NT2/D1 (cell line): ENCODE results near the gene TMCO4.

Experiments used
- SUZ12 ChIP-seq: IDR thresholded peaks from 2 replicates; pipeline ENCODE4 v1.6.1; 2011; ENCODE audit not compliant: insufficient read length, insufficient read depth; ENCODE audit errors: extremely low read depth
- YY1 ChIP-seq: IDR thresholded peaks from 2 replicates; pipeline ENCODE4 v1.6.1; 2011; ENCODE audit not compliant: insufficient read length, insufficient read depth
- ZNF274 ChIP-seq: IDR thresholded peaks from 2 replicates; pipeline ENCODE4 v1.6.1; 2011; ENCODE audit warnings: mild to moderate bottlenecking, low read depth, low read length

GRCh38 chr1:19708567-19709110 lies 91.1 kb downstream of the TMCO4 start:
- TF ChIP-seq YY1 (no peak), SUZ12 (no peak), ZNF274 (no peak)
